Large intestine (tissue), 3 donors: ENCODE measurements around the gene TM9SF4. TPM values are rescaled to one million over a fixed set of nuclear protein-coding genes. Genes with fewer than 3 reads are reported as not detected.
"Not testable (repeated sequence)": the region's sequence is repeated elsewhere in the genome, so short reads cannot be mapped to it uniquely, and the experiment has no call there.

ENCODE experiments used
- DNase-seq, 2 donors: peaks; one replicate each; pipeline versions ENCODE4 v3.0.0 to v3.0.0-alpha.2; 2013
- H3K27ac ChIP-seq: one replicate; pipeline ENCODE4 v1.5.1; 2013; ENCODE audit warnings: low read length
- H3K27me3 ChIP-seq: 2 replicates; pipeline ENCODE4 v1.6.1; 2013; ENCODE audit warnings: low read length; ENCODE audit not compliant: control insufficient read depth, insufficient read depth
- H3K36me3 ChIP-seq: 2 replicates; pipeline ENCODE4 v1.6.1; 2013; ENCODE audit warnings: low read length; ENCODE audit not compliant: control insufficient read depth, insufficient read depth
- H3K4me1 ChIP-seq: one replicate; pipeline ENCODE4 v1.6.1; 2013; ENCODE audit warnings: low read length; ENCODE audit not compliant: control insufficient read depth, insufficient read depth
- H3K4me3 ChIP-seq: one replicate; pipeline ENCODE4 v1.5.1; 2013; ENCODE audit warnings: low read length
- H3K9me3 ChIP-seq: one replicate; pipeline ENCODE4 v1.6.1; 2013; ENCODE audit warnings: mild to moderate bottlenecking, low read depth, low read length, moderate library complexity; ENCODE audit not compliant: control insufficient read depth
- WGBS: methylation state at CpG from one replicate; pipeline ENCODE4 v1.1.5; 2013; ENCODE audit warnings: low lambda C conversion rate; ENCODE audit not compliant: insufficient coverage; 5-methylcytosine and 5-hydroxymethylcytosine counted together
- polyA plus RNA-seq: library from polyadenylated mRNA; unstranded; fragments of 120-200 nt; gene quantifications from one replicate; pipeline ENCODE4 v1.2.1, GENCODE V29; 2013

The TM9SF4 gene
- polyA plus RNA-seq, 1 donor, result 72.7 TPM

- 50% methylated on average over 1 of the region's 10 CpGs for WGBS
- DNase-seq, result no peak
- H3K4me3 ChIP-seq, result no peak overlapping the region
- no peaks in the 10 kb centered on the region for H3K27me3 ChIP-seq
- no peaks in the 10 kb centered on the region for H3K36me3 ChIP-seq
- H3K27ac ChIP-seq, result peak overlapping the region; percentile 99
- no peaks in the 10 kb centered on the region for H3K9me3 ChIP-seq
- H3K4me1 ChIP-seq, result peaks cover 79% of the 10 kb centered on the region
These were observed 75.6 kb downstream of the TM9SF4 start for GRCh38 chr20:32184961-32185603.

DNA sequence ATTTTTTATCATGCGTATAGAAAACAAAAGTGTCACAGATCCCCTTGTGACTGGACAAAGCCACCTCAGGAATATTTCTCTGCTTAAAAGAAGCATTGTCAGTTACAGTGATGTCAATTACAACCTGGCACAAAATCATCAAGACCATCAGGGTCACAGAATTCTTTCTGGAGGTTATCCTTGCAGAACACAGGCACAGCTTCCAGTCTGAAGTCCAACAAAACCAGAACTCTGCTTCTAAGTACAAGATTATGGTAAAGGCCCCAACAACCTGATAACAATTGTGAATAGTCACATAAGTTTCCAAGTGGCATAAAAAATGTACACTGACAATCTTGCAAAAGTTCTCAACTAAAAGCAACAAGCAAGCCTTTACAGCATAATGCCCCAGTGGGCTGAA, 77.0 kb downstream of the TM9SF4 start:
- peaks cover 83% of the 10 kb centered on the region for H3K4me1 ChIP-seq
- no peak overlapping the region for H3K4me3 ChIP-seq
- H3K36me3 ChIP-seq, result peaks cover 3% of the 10 kb centered on the region
- 88% methylated on average over 1 of the region's 1 CpG for WGBS
- peak overlapping the region; percentile 49 for H3K27ac ChIP-seq
- DNase-seq, result peak in 1 of 2 donors; percentile 70
- no peaks in the 10 kb centered on the region for H3K9me3 ChIP-seq
- H3K27me3 ChIP-seq, result no peaks in the 10 kb centered on the region

- peaks cover 72% of the 10 kb centered on the region for H3K4me1 ChIP-seq
- peak overlapping the region; percentile 86 for H3K27ac ChIP-seq
- H3K27me3 ChIP-seq, result no peaks in the 10 kb centered on the region
- no peaks in the 10 kb centered on the region for H3K9me3 ChIP-seq
- peaks cover 14% of the 10 kb centered on the region for H3K36me3 ChIP-seq
- no peak for DNase-seq
- no CpG with 5 or more reads among the region's 17 CpGs for WGBS
- H3K4me3 ChIP-seq, result no peak overlapping the region
These were observed 79.0 kb downstream of the TM9SF4 start for GRCh38 chr20:32188376-32189122.

DNA sequence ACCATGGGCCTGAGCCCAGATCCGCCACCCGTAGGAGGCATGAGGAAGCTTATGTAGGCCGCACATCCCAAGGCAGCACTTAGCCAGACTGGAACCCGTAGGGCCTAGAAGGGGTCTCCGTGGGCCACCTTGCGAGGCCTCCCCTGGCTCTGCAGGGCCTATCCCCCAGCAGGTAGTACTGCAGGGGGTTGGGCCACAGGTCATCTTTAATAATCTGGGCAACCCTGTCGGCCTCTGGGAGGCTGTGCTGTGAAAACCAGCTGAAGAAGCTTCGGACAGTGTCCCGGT, 79.6 kb downstream of the TM9SF4 start:
- Histone ChIP-seq H3K27me3 (no peaks in the 10 kb centered on the region), H3K36me3 (peaks cover 20% of the 10 kb centered on the region), H3K4me1 (peaks cover 72% of the 10 kb centered on the region), H3K9me3 (no peaks in the 10 kb centered on the region), H3K4me3 (peak overlapping the region; percentile 57), H3K27ac (peak overlapping the region; percentile 86)
- no peak for DNase-seq
- WGBS, result 100% methylated on average over 1 of the region's 9 CpGs

GRCh38 chr20:32189691-32190615, 80.4 kb downstream of the TM9SF4 start:
- Histone ChIP-seq H3K27me3 (no peaks in the 10 kb centered on the region), H3K4me3 (peak overlapping the region; percentile 57), H3K4me1 (peaks cover 72% of the 10 kb centered on the region), H3K27ac (peak overlapping the region; percentile 87), H3K36me3 (peaks cover 28% of the 10 kb centered on the region), H3K9me3 (no peaks in the 10 kb centered on the region)
- WGBS, result no CpG with 5 or more reads among the region's 88 CpGs
- peak in 1 of 2 donors; percentile 76 for DNase-seq

DNA sequence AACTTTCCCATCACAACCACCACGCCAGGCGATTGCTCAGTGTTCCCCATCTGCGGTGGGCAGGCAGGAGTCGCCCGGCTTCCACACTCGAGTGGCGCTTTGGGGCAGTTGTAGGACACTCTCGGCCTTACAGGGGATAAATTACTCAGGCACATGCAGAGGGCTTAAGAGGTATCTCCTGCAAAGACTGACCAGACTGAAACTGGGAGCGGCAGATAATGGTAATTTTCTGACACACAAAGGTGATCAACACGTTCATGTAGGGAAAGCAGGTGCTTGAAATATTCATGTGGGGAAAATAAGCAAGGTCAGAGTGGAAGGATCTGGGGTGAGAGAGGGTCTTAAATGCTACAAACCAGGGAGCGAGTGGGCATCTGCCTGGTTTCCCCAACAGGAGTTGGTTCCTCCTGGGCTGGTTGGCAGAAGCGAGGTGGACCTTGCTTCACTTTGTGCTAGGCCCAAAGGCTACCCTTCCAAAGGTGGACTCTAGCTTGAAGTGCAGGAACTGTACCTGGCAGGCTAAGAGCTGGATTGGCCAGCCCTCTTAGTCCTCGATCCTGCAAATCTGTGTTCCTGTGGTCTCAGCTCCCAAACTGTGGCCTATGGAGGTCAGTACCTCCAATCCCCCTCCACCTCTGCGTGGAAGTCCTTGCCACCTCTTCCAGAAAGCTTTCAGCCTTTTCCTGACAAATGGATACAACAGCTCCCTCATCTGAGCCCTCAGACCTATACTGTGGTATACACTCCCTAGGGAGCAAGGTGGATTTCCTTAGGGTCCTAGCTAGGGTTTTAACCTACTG, 81.3 kb downstream of the TM9SF4 start:
- Histone ChIP-seq H3K4me3 (peak overlapping the region; percentile 57), H3K4me1 (peaks cover 76% of the 10 kb centered on the region), H3K27ac (peak overlapping the region; percentile 87), H3K27me3 (no peaks in the 10 kb centered on the region), H3K36me3 (peaks cover 36% of the 10 kb centered on the region), H3K9me3 (no peaks in the 10 kb centered on the region)
- WGBS, result no CpG with 5 or more reads among the region's 14 CpGs
- peak; percentile 34 to 67 for DNase-seq

DNA sequence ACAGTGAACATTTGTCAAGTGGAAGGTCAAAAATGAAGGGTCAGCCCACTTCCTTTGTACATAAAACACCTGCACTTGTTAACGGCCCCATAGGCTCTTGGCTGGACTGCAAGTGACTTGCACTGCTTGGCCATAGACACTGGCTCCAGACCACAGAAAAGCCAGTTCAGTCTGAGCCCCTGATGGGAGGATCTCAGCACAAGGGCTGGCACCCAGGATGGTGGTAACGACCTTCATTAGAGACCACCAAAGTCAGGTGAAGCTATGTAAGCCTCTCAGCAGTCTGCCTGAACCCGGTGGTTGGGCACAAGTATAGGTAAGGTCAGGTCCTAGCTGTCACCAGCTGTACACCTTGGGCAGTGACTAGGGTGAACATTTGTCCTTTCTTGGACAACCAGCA, 81.9 kb downstream of the TM9SF4 start:
- no peak for DNase-seq
- no peaks in the 10 kb centered on the region for H3K27me3 ChIP-seq
- peak overlapping the region; percentile 87 for H3K27ac ChIP-seq
- peaks cover 42% of the 10 kb centered on the region for H3K36me3 ChIP-seq
- H3K4me3 ChIP-seq, result no peak overlapping the region
- no CpG with 5 or more reads among the region's 3 CpGs for WGBS
- peaks cover 76% of the 10 kb centered on the region for H3K4me1 ChIP-seq
- no peaks in the 10 kb centered on the region for H3K9me3 ChIP-seq

- Histone ChIP-seq H3K27me3 (no peaks in the 10 kb centered on the region), H3K4me3 (no peak overlapping the region), H3K9me3 (no peaks in the 10 kb centered on the region), H3K4me1 (peaks cover 73% of the 10 kb centered on the region), H3K27ac (peak overlapping the region; percentile 87), H3K36me3 (peaks cover 47% of the 10 kb centered on the region)
- peak in 1 of 2 donors; percentile 36 for DNase-seq
These were observed 82.4 kb downstream of the TM9SF4 start for GRCh38 chr20:32191873-32192272.

GRCh38 chr20:32192698-32193097, 83.2 kb downstream of the TM9SF4 start:
- peak overlapping the region; percentile 87 for H3K27ac ChIP-seq
- WGBS, result no CpG with 5 or more reads among the region's 3 CpGs

DNA sequence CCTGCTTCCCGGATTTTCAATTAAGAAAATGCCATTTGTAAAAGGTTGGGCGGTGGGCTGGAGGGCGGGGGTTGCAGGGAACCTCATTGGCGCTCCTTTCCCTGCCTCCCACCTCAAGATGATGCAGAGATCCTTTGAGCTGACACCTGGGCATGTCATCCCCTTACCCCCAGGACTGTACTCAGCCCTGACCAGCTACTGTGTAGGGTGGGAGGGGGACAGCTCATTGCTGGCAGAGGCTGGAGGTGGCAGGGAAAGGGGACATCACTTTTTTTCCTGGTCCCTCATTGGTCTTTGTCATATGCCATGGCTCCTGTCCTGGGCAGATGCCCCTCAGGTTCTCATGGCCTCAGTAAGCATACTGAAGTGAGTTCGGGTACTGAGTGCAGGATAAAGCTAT, 83.8 kb downstream of the TM9SF4 start:
- not testable (repeated sequence) for H3K9me3 ChIP-seq, H3K27me3 ChIP-seq, DNase-seq, H3K4me3 ChIP-seq
- no CpG with 5 or more reads among the region's 5 CpGs for WGBS
- H3K27ac ChIP-seq, result peak overlapping the region; percentile 87
- peaks cover 60% of the 10 kb centered on the region for H3K4me1 ChIP-seq
- peaks cover 59% of the 10 kb centered on the region for H3K36me3 ChIP-seq

More at GRCh38 chr20:32192698-32193097, 83.2 kb downstream of the TM9SF4 start:
- H3K4me3 ChIP-seq, result no peak overlapping the region
- H3K27me3 ChIP-seq, result no peaks in the 10 kb centered on the region
- peak in 1 of 2 donors; percentile 58 for DNase-seq
- H3K4me1 ChIP-seq, result peaks cover 65% of the 10 kb centered on the region
- H3K36me3 ChIP-seq, result peaks cover 54% of the 10 kb centered on the region
- no peaks in the 10 kb centered on the region for H3K9me3 ChIP-seq
